CD4-positive, alpha-beta T cell treated with Interleukin-4 for 4 hours (primary cell): ENCODE results near the gene BCL11A.
A peak's percentile ranks its signal among the peaks of the same experiment; 100 is the strongest.

ENCODE experiments used
- DNase-seq: peaks from one replicate; pipeline ENCODE4 v3.0.0-alpha.2; 2020

The BCL11A gene

GRCh38 chr2:60558536-60558935, 5.1 kb upstream of the BCL11A start:
- no peak for DNase-seq

- no peak for DNase-seq
These were observed 4.0 kb upstream of the BCL11A start for GRCh38 chr2:60557486-60557864.

GRCh38 chr2:60556576-60557485, 3.4 kb upstream of the BCL11A start:
- no peak for DNase-seq

- no peak for DNase-seq
These were observed 2.7 kb upstream of the BCL11A start for GRCh38 chr2:60556175-60556574.

GRCh38 chr2:60555783-60556139, 2.3 kb upstream of the BCL11A start:
- peak; percentile 15 for DNase-seq

- DNase-seq, result peak; percentile 61
These were observed 1.8 kb upstream of the BCL11A start for GRCh38 chr2:60555066-60555782.

- no peak for DNase-seq
These were observed 1.2 kb upstream of the BCL11A start for GRCh38 chr2:60554646-60555065.

- no peak for DNase-seq
These were observed 706 bp upstream of the BCL11A start for GRCh38 chr2:60554074-60554645.

GRCh38 chr2:60552851-60553494, 481 bp downstream of the BCL11A start:
- DNase-seq, result no peak

GRCh38 chr2:60552078-60552850, 1.2 kb downstream of the BCL11A start:
- DNase-seq, result no peak

GRCh38 chr2:60551240-60552077, 2.0 kb downstream of the BCL11A start:
- no peak for DNase-seq

- DNase-seq, result no peak
These were observed 2.5 kb downstream of the BCL11A start for GRCh38 chr2:60550984-60551239.

GRCh38 chr2:60550178-60550983, 3.1 kb downstream of the BCL11A start:
- DNase-seq, result peak; percentile 33

- DNase-seq, result no peak
These were observed 3.6 kb downstream of the BCL11A start for GRCh38 chr2:60549928-60550177.

GRCh38 chr2:60549238-60549927, 4.1 kb downstream of the BCL11A start:
- no peak for DNase-seq

GRCh38 chr2:60548845-60549237, 4.6 kb downstream of the BCL11A start:
- DNase-seq, result no peak

- no peak for DNase-seq
These were observed 5.1 kb downstream of the BCL11A start for GRCh38 chr2:60548311-60548710.

- no peak for DNase-seq
These were observed 5.6 kb downstream of the BCL11A start for GRCh38 chr2:60547841-60548240.

- no peak for DNase-seq
These were observed 6.6 kb downstream of the BCL11A start for GRCh38 chr2:60546756-60547420.

- DNase-seq, result no peak
These were observed 8.4 kb downstream of the BCL11A start for GRCh38 chr2:60544954-60545560.
